Ovary (tissue), 3 donors: ENCODE data around the gene SNRPD3.

Experiments used
- CTCF ChIP-seq, 3 donors: fragments of 450-650 bp in 2 of 3; fragments of 200-600 bp in 1 of 3; IDR thresholded peaks; one replicate each; pipeline versions ENCODE4 v1.5.1 to v1.8.0; 2016 to 2022; ENCODE audit warnings: antibody characterized with exemption in 3 of 3, mild to moderate bottlenecking in 1 of 3
- POLR2A ChIP-seq: fragments of 450-650 bp; IDR thresholded peaks from one replicate; pipeline ENCODE4 v1.6.1; 2017; ENCODE audit warnings: antibody characterized with exemption, mild to moderate bottlenecking, moderate library complexity
- donor health status: DM: no; HTN: no; CAD: no.

GRCh38 chr22:24523873-24524272 is 31.9 kb upstream of the SNRPD3 start:
- TF ChIP-seq CTCF (IDR thresholded peaks at IDR 0.05): no peak
- TF ChIP-seq POLR2A: no peak
